Neutrophil (primary cell): Measurements from ENCODE around the gene ACCS.

Experiments used
- H3K27ac ChIP-seq: fragments of 200-600 bp; sonication (generic); 2 replicates; pipeline ENCODE4 v1.5.1; 2016; ENCODE audit warnings: mild to moderate bottlenecking, moderate library complexity
- H3K27me3 ChIP-seq: fragments of 200-600 bp; sonication (generic); 2 replicates; pipeline ENCODE4 v1.6.0; 2016; ENCODE audit warnings: mild to moderate bottlenecking
- H3K36me3 ChIP-seq: fragments of 200-600 bp; sonication (generic); 2 replicates; pipeline ENCODE4 v1.5.1; 2017
- H3K4me1 ChIP-seq, 2 experiments: fragments of 200-600 bp in 1 of 2; sonication (generic) in 1 of 2; 1 replicate in 1 of 2; 2 replicates in 1 of 2; pipeline versions ENCODE4 v1.5.1 to v1.6.1; 2013 to 2016; ENCODE audit warnings: low read depth in 1 of 2, low read length in 1 of 2, mild to moderate bottlenecking in 1 of 2, moderate library complexity in 1 of 2; ENCODE audit not compliant: control insufficient read depth in 1 of 2, insufficient read depth in 1 of 2
- H3K4me3 ChIP-seq, 2 experiments: fragments of 200-600 bp in 1 of 2; sonication (generic) in 1 of 2; 1 replicate in 1 of 2; 2 replicates in 1 of 2; pipeline ENCODE4 v1.5.1; 2013 to 2016; ENCODE audit warnings: low read depth in 1 of 2, low read length in 1 of 2, mild to moderate bottlenecking in 1 of 2, moderate library complexity in 1 of 2
- H3K9me3 ChIP-seq: fragments of 200-600 bp; sonication (generic); 2 replicates; pipeline ENCODE4 v1.5.1; 2016
- CTCF ChIP-seq: fragments of 200-600 bp; sonication (generic); IDR thresholded peaks from 2 replicates; pipeline ENCODE4 v1.5.1; 2016; ENCODE audit warnings: antibody characterized with exemption

The ACCS gene

GRCh38 chr11:44018829-44019228 is 47.2 kb upstream of the ACCS start:
- no peak for TF ChIP-seq CTCF
- H3K36me3 ChIP-seq, result no peaks in the 10 kb centered on the region

GRCh38 chr11:44024977-44025376 is 41.1 kb upstream of the ACCS start:
- H3K4me1 ChIP-seq, result no peaks in the 10 kb centered on the region
- H3K9me3 ChIP-seq, result no peaks in the 10 kb centered on the region
- no peaks in the 10 kb centered on the region for H3K36me3 ChIP-seq
- H3K27me3 ChIP-seq, result peaks cover 31% of the 10 kb centered on the region
- no peak overlapping the region for H3K4me3 ChIP-seq
- TF ChIP-seq CTCF, result no peak
- no peak overlapping the region for H3K27ac ChIP-seq

More at GRCh38 chr11:44018829-44019228, 47.2 kb upstream of the ACCS start:
- Histone ChIP-seq H3K4me3 (no peak overlapping the region), H3K27me3 (peaks cover 27% of the 10 kb centered on the region), H3K27ac (no peak overlapping the region), H3K4me1 (no peaks in the 10 kb centered on the region), H3K9me3 (no peaks in the 10 kb centered on the region)

GRCh38 chr11:44025727-44026126 is 40.3 kb upstream of the ACCS start:
- H3K4me1 ChIP-seq, result no peaks in the 10 kb centered on the region
- no peaks in the 10 kb centered on the region for H3K36me3 ChIP-seq
- H3K27ac ChIP-seq, result no peak overlapping the region
- no peak overlapping the region for H3K4me3 ChIP-seq
- TF ChIP-seq CTCF, result no peak
- H3K27me3 ChIP-seq, result peaks cover 26% of the 10 kb centered on the region
- no peaks in the 10 kb centered on the region for H3K9me3 ChIP-seq

GRCh38 chr11:44028401-44028800 is 37.7 kb upstream of the ACCS start:
- no peaks in the 10 kb centered on the region for H3K36me3 ChIP-seq
- H3K4me1 ChIP-seq, result no peaks in the 10 kb centered on the region
- no peaks in the 10 kb centered on the region for H3K9me3 ChIP-seq
- peaks cover 30% of the 10 kb centered on the region for H3K27me3 ChIP-seq
- no peak for TF ChIP-seq CTCF
- no peak overlapping the region for H3K4me3 ChIP-seq
- no peak overlapping the region for H3K27ac ChIP-seq

GRCh38 chr11:44028816-44029506 is 37.1 kb upstream of the ACCS start:
- Histone ChIP-seq H3K36me3 (no peaks in the 10 kb centered on the region), H3K4me1 (no peaks in the 10 kb centered on the region), H3K4me3 (no peak overlapping the region), H3K27me3 (peaks cover 30% of the 10 kb centered on the region), H3K27ac (no peak overlapping the region), H3K9me3 (no peaks in the 10 kb centered on the region)
- TF ChIP-seq CTCF, result no peak

GRCh38 chr11:44029507-44029845 is 36.6 kb upstream of the ACCS start:
- no peaks in the 10 kb centered on the region for H3K4me1 ChIP-seq
- H3K9me3 ChIP-seq, result no peaks in the 10 kb centered on the region
- peaks cover 30% of the 10 kb centered on the region for H3K27me3 ChIP-seq
- no peaks in the 10 kb centered on the region for H3K36me3 ChIP-seq
- no peak overlapping the region for H3K27ac ChIP-seq
- TF ChIP-seq CTCF, result no peak
- H3K4me3 ChIP-seq, result no peak overlapping the region
